HPDE6-E6E7 (cell line): Measurements from ENCODE around the gene NOTCH2.

Source experiments
- DNase-seq: peaks from one replicate; pipeline ENCODE4 v3.0.0; 2011; ENCODE audit warnings: missing footprints; ENCODE audit errors: extremely low spot score

NOTCH2 gene

GRCh38 chr1:119975006-119975405 lies 94.5 kb downstream of the NOTCH2 start:
- no peak for DNase-seq

DNA sequence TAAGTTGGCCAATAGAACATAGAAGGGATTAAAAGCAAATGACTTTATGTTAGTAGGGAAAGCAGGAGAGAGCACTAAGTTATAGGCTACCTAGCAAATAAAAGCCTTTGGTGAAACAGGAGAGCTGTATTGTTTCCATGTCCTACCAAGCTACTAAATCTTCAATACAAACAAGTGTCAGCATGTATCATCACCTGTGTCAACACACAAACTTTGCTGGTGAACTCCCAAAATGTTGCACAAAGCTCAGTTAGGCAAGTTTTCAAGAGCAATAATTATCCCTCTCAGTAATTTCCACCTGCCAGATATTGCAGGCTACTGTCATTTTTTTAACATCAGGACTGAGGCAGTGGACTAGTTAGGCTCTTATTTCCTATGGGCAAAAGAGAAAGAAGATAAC lies 95.4 kb downstream of the NOTCH2 start:
- no peak for DNase-seq

DNA sequence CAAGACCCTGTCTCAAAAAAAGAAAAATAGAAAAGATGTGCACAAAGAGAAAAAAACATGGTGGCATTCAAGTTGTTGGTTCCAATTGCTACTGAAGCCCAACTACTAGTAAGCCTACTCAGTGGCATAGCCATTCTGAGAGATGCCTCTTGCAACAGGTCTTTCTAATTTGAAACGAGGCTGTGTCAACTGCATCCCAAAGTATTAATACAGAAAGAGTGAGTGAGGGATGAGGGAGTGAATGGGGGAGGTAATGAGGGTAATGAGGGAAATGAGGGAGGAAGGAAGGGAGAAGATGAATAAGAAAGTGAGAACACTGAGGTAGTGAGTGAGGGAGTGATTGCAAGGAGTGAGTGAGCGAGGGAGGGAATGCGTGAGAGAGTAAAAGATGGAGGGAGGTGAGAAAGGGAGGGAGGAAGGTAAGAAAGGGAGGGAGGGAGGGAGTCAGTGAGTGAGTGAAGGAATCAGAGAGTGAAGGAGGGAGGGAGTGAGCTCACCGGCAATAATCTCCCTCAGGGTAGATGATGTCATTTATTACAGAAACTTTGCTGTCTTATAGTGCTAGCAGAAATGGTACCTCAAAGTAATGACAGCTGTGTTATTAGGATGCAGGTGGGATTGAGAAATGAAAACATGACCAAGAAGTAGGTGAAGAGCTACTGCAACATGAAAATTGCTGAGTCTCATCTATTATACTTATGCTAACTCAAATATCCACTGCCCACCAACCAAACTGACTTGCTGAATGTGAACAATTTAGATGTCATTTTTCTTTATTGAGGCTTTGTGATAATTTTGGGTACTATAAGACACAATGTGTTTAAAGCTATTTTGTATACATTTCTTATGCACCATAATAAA lies 97.5 kb downstream of the NOTCH2 start:
- DNase-seq = no peak

- no peak for DNase-seq
Measured at GRCh38 chr1:119968601-119969000, 100.9 kb downstream of the NOTCH2 start.

DNA sequence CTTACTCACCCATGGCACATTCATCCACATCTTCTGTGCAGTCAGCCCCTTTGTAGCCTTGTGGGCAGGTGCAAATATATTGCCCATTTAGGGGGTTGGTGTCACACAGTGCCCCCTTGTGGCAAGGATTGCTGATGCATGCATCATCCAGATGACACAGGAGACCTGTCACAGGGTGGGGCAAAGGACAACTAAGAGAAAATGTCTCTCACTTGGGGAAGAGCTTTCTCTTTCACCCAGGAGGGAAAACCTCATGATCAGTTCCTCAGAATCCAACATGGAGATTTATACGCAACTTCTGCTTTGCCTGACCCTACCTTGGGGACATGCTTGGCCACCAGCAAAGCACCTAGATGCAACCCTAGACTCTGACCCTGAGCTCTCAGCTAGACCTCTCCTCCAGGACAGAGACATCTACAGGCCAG lies 101.4 kb downstream of the NOTCH2 start:
- peak; percentile 40 for DNase-seq

GRCh38 chr1:119966681-119967080 lies 102.8 kb downstream of the NOTCH2 start:
- no peak for DNase-seq

- DNase-seq = no peak
Measured at GRCh38 chr1:119966020-119966419, 103.4 kb downstream of the NOTCH2 start.

DNA sequence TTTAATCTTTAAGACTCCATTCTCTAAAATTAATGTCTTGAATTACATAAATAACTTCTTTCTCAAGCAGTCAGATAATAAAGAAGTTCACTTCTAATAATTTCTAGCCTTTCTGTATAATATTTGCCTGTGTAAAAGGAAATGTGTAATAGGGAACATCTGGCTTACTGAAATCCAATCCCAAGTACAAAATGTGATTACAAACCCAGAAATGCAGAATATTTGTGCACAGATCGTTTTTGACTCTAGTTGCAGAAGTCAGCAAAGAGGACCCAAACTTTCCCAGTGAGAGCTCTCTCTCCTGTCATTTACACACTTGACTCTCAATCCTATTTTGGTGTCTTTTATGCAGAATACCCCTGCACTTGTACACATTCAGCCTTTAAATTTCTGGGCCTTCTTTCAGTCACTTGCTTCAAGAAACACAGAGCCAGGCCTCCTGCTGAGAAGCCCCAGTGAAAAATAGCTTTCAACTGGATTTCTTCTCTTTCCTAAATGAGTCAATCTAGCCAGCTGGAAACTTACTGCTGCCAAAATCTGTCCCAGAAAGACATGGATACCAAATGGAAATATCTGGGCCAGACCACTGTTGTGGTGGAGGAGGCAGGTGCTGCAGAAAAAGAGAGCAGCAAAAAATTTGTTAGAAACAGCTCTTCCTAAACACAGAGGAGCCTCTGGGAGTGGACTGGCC lies 104.6 kb downstream of the NOTCH2 start:
- no peak for DNase-seq

DNA sequence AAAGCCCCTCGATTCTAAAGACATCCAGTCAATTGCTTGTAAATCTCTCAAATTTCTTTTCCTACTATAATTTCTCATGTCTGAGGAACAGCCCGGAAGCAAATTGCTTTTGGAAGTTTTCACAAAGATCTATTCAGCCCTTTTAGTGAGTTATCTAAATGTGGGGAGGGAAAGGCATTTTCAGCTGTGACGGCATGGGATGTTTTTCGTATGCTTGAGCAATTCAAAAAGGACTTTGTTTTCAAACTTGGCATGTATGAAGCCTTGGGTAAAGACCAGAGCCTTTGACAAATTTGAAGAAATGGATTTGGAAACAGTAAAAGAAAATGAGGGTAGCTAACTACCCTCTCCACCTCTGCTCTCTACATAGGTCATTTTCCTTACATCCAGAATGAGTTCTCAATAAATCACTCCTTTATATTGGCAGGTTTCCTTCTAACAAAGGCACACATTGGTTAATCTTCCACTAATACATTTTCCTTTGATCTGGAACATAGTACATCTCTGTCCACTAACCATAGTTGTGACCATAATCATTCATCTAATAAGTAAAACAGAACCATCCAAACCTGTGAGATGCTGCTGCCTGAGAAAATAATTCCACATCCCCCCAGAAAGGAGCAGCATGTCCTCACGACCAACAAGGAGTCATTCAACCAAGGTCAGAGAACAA lies 107.0 kb downstream of the NOTCH2 start:
- DNase-seq = no peak

GRCh38 chr1:119960501-119960900 lies 109.0 kb downstream of the NOTCH2 start:
- no peak for DNase-seq

- DNase-seq = no peak
Measured at GRCh38 chr1:119959268-119960220, 109.9 kb downstream of the NOTCH2 start.

DNA sequence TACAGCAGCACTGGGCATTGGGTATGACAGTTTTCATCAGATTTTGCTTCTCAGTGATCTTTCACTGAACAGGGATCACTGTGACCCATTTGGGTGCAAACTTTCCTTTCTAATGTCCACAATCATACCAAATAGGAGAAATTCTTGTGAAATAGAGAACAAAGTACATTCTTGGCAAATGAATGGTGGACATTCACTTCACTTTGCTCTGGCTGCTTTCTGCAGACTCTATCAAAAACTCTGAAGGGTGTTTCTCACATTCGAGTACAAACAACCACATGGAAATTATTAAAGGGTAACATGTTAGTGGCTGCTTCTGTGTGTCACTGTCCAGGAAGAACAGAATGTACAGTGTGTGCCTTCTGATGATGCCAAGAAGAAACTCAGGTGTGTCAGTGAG lies 111.2 kb downstream of the NOTCH2 start:
- DNase-seq = no peak

DNA sequence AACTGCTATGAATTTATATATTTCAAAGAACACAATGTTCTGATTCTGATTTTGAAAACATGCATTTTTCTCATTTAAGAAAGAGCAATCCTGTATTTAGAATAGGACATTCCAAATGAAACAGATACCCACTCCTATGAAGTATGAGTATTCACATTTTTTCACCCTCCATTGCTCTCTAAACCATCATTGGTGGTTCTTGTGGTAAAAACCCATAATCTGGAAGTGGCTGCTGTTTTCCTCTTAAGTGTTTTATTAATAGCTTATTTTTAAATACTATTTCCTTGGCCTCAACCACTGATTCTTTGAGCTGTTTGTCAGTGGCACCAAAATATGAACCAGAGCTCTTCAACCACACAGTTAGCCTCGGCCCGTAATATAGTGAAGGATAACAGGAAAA lies 113.2 kb downstream of the NOTCH2 start:
- no peak for DNase-seq

- no peak for DNase-seq
Measured at GRCh38 chr1:119954476-119955422, 114.7 kb downstream of the NOTCH2 start.

- no peak for DNase-seq
Measured at GRCh38 chr1:119953266-119953998, 116.0 kb downstream of the NOTCH2 start.

DNA sequence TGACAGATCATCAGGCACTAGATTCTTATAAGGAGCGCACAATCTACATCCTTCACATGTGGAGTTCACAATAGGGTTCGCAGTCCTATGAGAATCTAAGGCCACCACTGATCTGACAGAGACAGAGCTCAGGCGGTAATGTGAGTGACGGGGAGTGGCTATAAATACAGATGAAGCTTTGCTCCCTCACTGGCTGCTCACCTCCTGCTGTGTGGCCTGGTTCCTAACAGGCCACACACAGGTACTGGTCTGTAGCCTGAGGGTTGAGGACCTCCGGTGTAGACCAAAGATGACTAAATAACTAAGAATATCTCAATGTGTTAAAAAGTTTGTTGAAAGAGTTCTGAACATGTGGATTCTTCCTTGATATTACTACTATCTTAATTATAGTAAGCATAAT lies 117.0 kb downstream of the NOTCH2 start:
- no peak for DNase-seq

- DNase-seq = peak; percentile 35
Measured at GRCh38 chr1:119948342-119949214, 120.9 kb downstream of the NOTCH2 start.

DNA sequence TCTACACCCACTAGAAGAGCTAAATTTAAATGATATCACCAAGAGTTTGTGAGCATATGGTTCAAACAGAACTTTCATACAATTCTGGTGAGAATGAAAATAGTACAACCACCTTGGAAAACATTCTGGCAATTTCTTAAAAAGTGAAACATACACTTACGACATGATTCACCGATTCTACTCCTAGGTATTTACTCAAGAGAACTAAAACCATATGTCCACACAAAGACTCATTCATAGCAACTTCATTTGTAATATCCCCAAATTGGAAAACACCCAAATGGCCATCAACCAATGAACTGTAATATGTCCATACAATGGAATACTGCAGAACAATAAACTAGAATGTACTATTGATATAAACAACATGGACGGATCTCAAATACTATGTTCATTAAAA lies 122.0 kb downstream of the NOTCH2 start:
- DNase-seq = no peak

- DNase-seq = no peak
Measured at GRCh38 chr1:119946724-119947123, 122.7 kb downstream of the NOTCH2 start.
